COLO668 (cell line): ENCODE results near the gene SLC28A3.

Source experiments
- DNase-seq: peaks from one replicate; lab custom pipeline; 2025; ENCODE audit not compliant: unreplicated experiment; lab: John Stamatoyannopoulos, UW

The SLC28A3 gene

GRCh38 chr9:84339962-84340361, 596 bp downstream of the SLC28A3 start:
- no peak for DNase-seq

- DNase-seq = no peak
Measured at GRCh38 chr9:84339503-84339902, 1.1 kb downstream of the SLC28A3 start.

GRCh38 chr9:84338792-84339191, 1.8 kb downstream of the SLC28A3 start:
- DNase-seq = no peak

GRCh38 chr9:84337252-84337651, 3.3 kb downstream of the SLC28A3 start:
- DNase-seq = no peak

GRCh38 chr9:84331119-84331809, 9.3 kb downstream of the SLC28A3 start:
- DNase-seq = no peak

GRCh38 chr9:84330246-84330645, 10.3 kb downstream of the SLC28A3 start:
- DNase-seq = no peak

GRCh38 chr9:84327184-84327583, 13.4 kb downstream of the SLC28A3 start:
- DNase-seq = no peak

- DNase-seq = no peak
Measured at GRCh38 chr9:84325347-84325973, 15.1 kb downstream of the SLC28A3 start.

- no peak for DNase-seq
Measured at GRCh38 chr9:84324811-84325210, 15.7 kb downstream of the SLC28A3 start.

GRCh38 chr9:84323858-84324257, 16.7 kb downstream of the SLC28A3 start:
- no peak for DNase-seq

GRCh38 chr9:84322828-84323227, 17.7 kb downstream of the SLC28A3 start:
- DNase-seq = no peak

- DNase-seq = no peak
Measured at GRCh38 chr9:84320231-84320630, 20.3 kb downstream of the SLC28A3 start.

- no peak for DNase-seq
Measured at GRCh38 chr9:84319632-84320031, 20.9 kb downstream of the SLC28A3 start.

- no peak for DNase-seq
Measured at GRCh38 chr9:84318981-84319380, 21.6 kb downstream of the SLC28A3 start.

- DNase-seq = no peak
Measured at GRCh38 chr9:84317563-84317962, 23.0 kb downstream of the SLC28A3 start.

GRCh38 chr9:84315278-84315877, 25.2 kb downstream of the SLC28A3 start:
- DNase-seq = peak; percentile 54

- no peak for DNase-seq
Measured at GRCh38 chr9:84314306-84314705, 26.3 kb downstream of the SLC28A3 start.

- no peak for DNase-seq
Measured at GRCh38 chr9:84310883-84311282, 29.7 kb downstream of the SLC28A3 start.

GRCh38 chr9:84305497-84306131, 34.9 kb downstream of the SLC28A3 start:
- DNase-seq = no peak

GRCh38 chr9:84304166-84304565, 36.4 kb downstream of the SLC28A3 start:
- DNase-seq = no peak

- no peak for DNase-seq
Measured at GRCh38 chr9:84303061-84303460, 37.5 kb downstream of the SLC28A3 start.

- DNase-seq = no peak
Measured at GRCh38 chr9:84301851-84302250, 38.7 kb downstream of the SLC28A3 start.
